H1 (cell line): ENCODE measurements around the gene PRPF6. TPM values are rescaled to one million over a fixed set of nuclear protein-coding genes. Genes with fewer than 3 reads are reported as not detected.

Source experiments
- CTCF ChIA-PET: fragments of 300-600 bp; sonication (Branson Sonifier 250); formaldehyde crosslinking; loops from one replicate; lab custom pipeline; 2021; ENCODE audit not compliant: partially characterized antibody; lab: Charles Lee
- POLR2A ChIA-PET: fragments of 300-600 bp; sonication (Branson Sonifier 250); formaldehyde crosslinking; loops from one replicate; lab custom pipeline; 2021; ENCODE audit warnings: inconsistent platforms; ENCODE audit not compliant: partially characterized antibody; lab: Charles Lee
- DNase-seq, 2 experiments: peaks; one replicate each; pipeline versions ENCODE4 v3.0.0 to v3.0.0-alpha.2; 2010 to 2022; ENCODE audit warnings: low spot score in 2 of 2, low read depth in 1 of 2, mixed read lengths in 1 of 2
- FAIRE-seq: peaks from 2 replicates; lab custom pipeline; 2011; peaks lifted over from hg19 to GRCh38; lab: Jason Lieb, UNC
- H2AFZ ChIP-seq: 2 replicates; pipeline ENCODE4 v1.8.1; 2012; ENCODE audit warnings: low read length, inconsistent platforms
- H2AK5ac ChIP-seq: 2 replicates; pipeline ENCODE4 v1.6.1; 2013; ENCODE audit warnings: low read depth, low read length
- H2BK120ac ChIP-seq: replicated peaks from 2 replicates; pipeline ENCODE3; 2013; ENCODE audit warnings: low read depth, low read length, inconsistent platforms
- H2BK12ac ChIP-seq: 2 replicates; pipeline ENCODE4 v1.6.1; 2013; ENCODE audit warnings: low read depth, low read length
- H2BK15ac ChIP-seq: 2 replicates; pipeline ENCODE4 v1.6.1; 2013; ENCODE audit warnings: low read length
- H2BK20ac ChIP-seq: 2 replicates; pipeline ENCODE4 v1.6.1; 2013; ENCODE audit warnings: low read length
- H2BK5ac ChIP-seq: 2 replicates; pipeline ENCODE4 v1.6.1; 2013; ENCODE audit warnings: low read depth, low read length
- H3K14ac ChIP-seq: 2 replicates; pipeline ENCODE4 v1.6.1; 2013; ENCODE audit warnings: inconsistent platforms; ENCODE audit not compliant: insufficient read length
- H3K18ac ChIP-seq: 2 replicates; pipeline ENCODE4 v1.6.1; 2013; ENCODE audit warnings: low read length; ENCODE audit errors: extremely low read depth
- H3K23ac ChIP-seq: 2 replicates; pipeline ENCODE4 v1.6.1; 2013; ENCODE audit warnings: inconsistent platforms; ENCODE audit not compliant: insufficient read length
- H3K23me2 ChIP-seq: 2 replicates; pipeline ENCODE4 v1.6.1; 2013; ENCODE audit warnings: low read depth, low read length
- H3K27ac ChIP-seq: 2 replicates; pipeline ENCODE4 v1.6.1; 2011; ENCODE audit warnings: low read depth, low read length, inconsistent platforms
- H3K27me3 ChIP-seq, 4 experiments: replicated peaks in 1 of 4; 1 replicate in 1 of 4; 2 replicates in 3 of 4; pipeline versions ENCODE4 v1.6.1 to v1.8.1; 2011 to 2013; ENCODE audit warnings: low read length in 3 of 4, mild to moderate bottlenecking in 3 of 4, inconsistent platforms in 2 of 4, mixed read lengths in 2 of 4, moderate library complexity in 1 of 4; ENCODE audit not compliant: control insufficient read depth in 3 of 4, insufficient read depth in 3 of 4; ENCODE audit errors: extremely low read depth in 1 of 4
- H3K36me3 ChIP-seq, 4 experiments: 2 replicates each; pipeline versions ENCODE4 v1.6.1 to v1.8.1; 2011 to 2013; ENCODE audit warnings: mild to moderate bottlenecking in 4 of 4, low read length in 3 of 4, moderate library complexity in 2 of 4, control low read depth in 1 of 4, inconsistent platforms in 1 of 4; ENCODE audit not compliant: insufficient read depth in 4 of 4, control insufficient read depth in 2 of 4
- H3K4ac ChIP-seq: replicated peaks from 2 replicates; pipeline ENCODE3; 2013; ENCODE audit warnings: low read length, low read depth, mixed read lengths, inconsistent platforms; ENCODE audit not compliant: insufficient read length
- H3K4me1 ChIP-seq, 4 experiments: replicated peaks in 1 of 4; 1 replicate in 1 of 4; 2 replicates in 3 of 4; pipeline versions ENCODE4 v1.6.1 to v1.8.1; 2011 to 2013; ENCODE audit warnings: low read length in 3 of 4, inconsistent platforms in 2 of 4, mixed read lengths in 1 of 4; ENCODE audit not compliant: insufficient read depth in 4 of 4, control insufficient read depth in 3 of 4
- H3K4me2 ChIP-seq, 2 experiments: 2 replicates each; pipeline versions ENCODE4 v1.6.1 to v1.8.1; 2011 to 2013; ENCODE audit warnings: low read depth in 2 of 2, low read length in 2 of 2, control low read depth in 1 of 2, inconsistent platforms in 1 of 2, mild to moderate bottlenecking in 1 of 2; ENCODE audit not compliant: insufficient read depth in 1 of 2
- H3K4me3 ChIP-seq, 4 experiments: fragments of 200-600, 300-600 bp in 1 of 4; sonication (generic), shearing (Covaris generic), sonication (Bioruptor Twin) in 1 of 4; 2 replicates each; pipeline versions ENCODE4 v1.5.1 to v1.8.1; 2011 to 2016; ENCODE audit warnings: low read length in 4 of 4, low read depth in 3 of 4, control low read depth in 2 of 4, inconsistent platforms in 2 of 4, mild to moderate bottlenecking in 2 of 4, mixed read lengths in 1 of 4, moderate library complexity in 1 of 4; ENCODE audit not compliant: insufficient read depth in 2 of 4; ENCODE audit errors: extremely low read depth in 1 of 4
- H3K56ac ChIP-seq: replicated peaks from 2 replicates; pipeline ENCODE3; 2013; ENCODE audit warnings: low read depth, mild to moderate bottlenecking, mixed read lengths, low read length, inconsistent platforms; ENCODE audit not compliant: insufficient read length
- H3K79me1 ChIP-seq: 2 replicates; pipeline ENCODE4 v1.6.1; 2013; ENCODE audit warnings: low read depth, low read length, control low read depth
- H3K79me2 ChIP-seq, 2 experiments: 2 replicates each; pipeline versions ENCODE4 v1.6.1 to v1.8.1; 2012 to 2013; ENCODE audit warnings: low read length in 2 of 2, mild to moderate bottlenecking in 2 of 2, inconsistent platforms in 1 of 2; ENCODE audit not compliant: insufficient read depth in 2 of 2, control insufficient read depth in 1 of 2
- H3K9ac ChIP-seq, 4 experiments: replicated peaks in 1 of 4; 1 replicate in 1 of 4; 2 replicates in 3 of 4; pipeline versions ENCODE4 v1.6.1 to v1.8.1; 2011 to 2013; ENCODE audit warnings: low read depth in 3 of 4, low read length in 3 of 4, control low read depth in 2 of 4, mild to moderate bottlenecking in 2 of 4, moderate library complexity in 2 of 4, inconsistent platforms in 1 of 4; ENCODE audit errors: extremely low read depth in 1 of 4
- H3K9me3 ChIP-seq, 2 experiments: 2 replicates each; pipeline versions ENCODE4 v1.6.1 to v1.8.1; 2012 to 2013; ENCODE audit warnings: mild to moderate bottlenecking in 2 of 2, moderate library complexity in 2 of 2, control low read depth in 1 of 2, inconsistent platforms in 1 of 2, low read depth in 1 of 2, low read length in 1 of 2, mixed read lengths in 1 of 2; ENCODE audit not compliant: insufficient read depth in 2 of 2
- H4K20me1 ChIP-seq, 2 experiments: replicated peaks in 1 of 2; 2 replicates each; pipeline versions ENCODE3 to v1.8.1; 2011 to 2013; ENCODE audit warnings: inconsistent platforms in 2 of 2, low read length in 2 of 2, mild to moderate bottlenecking in 1 of 2; ENCODE audit not compliant: insufficient read depth in 2 of 2, control insufficient read depth in 1 of 2
- H4K5ac ChIP-seq: 2 replicates; pipeline ENCODE4 v1.6.1; 2013; ENCODE audit warnings: low read length, low read depth, mixed read lengths, inconsistent platforms; ENCODE audit not compliant: insufficient read length
- H4K8ac ChIP-seq: 2 replicates; pipeline ENCODE4 v1.8.0; 2013; ENCODE audit warnings: mild to moderate bottlenecking, moderate library complexity, low read length, inconsistent platforms; ENCODE audit not compliant: insufficient read depth; ENCODE audit errors: extremely low read depth
- H4K91ac ChIP-seq: replicated peaks from 2 replicates; pipeline ENCODE3; 2013; ENCODE audit warnings: low read length, mixed read lengths, inconsistent platforms; ENCODE audit not compliant: insufficient read length
- GABPA ChIP-seq: IDR thresholded peaks from 2 replicates; pipeline ENCODE4 v1.6.1; 2011; ENCODE audit warnings: mild to moderate bottlenecking, low read length, moderate library complexity, borderline replicate concordance; ENCODE audit not compliant: insufficient read depth
- KDM4A ChIP-seq: IDR thresholded peaks from one replicate; pipeline ENCODE4 v1.7.1; 2012; ENCODE audit warnings: low read depth, mild to moderate bottlenecking, moderate library complexity, low read length, inconsistent platforms; ENCODE audit not compliant: severe bottlenecking
- NRF1 ChIP-seq: IDR thresholded peaks from 2 replicates; pipeline ENCODE4 v1.6.1; 2011; ENCODE audit warnings: mild to moderate bottlenecking, low read depth, low read length, improper control_type of control experiment
- SIRT6 ChIP-seq: IDR thresholded peaks from one replicate; pipeline ENCODE4 v1.7.1; 2012; ENCODE audit warnings: low read length, inconsistent platforms
- SP4 ChIP-seq: IDR thresholded peaks from 2 replicates; pipeline ENCODE4 v1.6.1; 2012; ENCODE audit warnings: low read length, inconsistent platforms
- SRF ChIP-seq: IDR thresholded peaks from 2 replicates; pipeline ENCODE4 v1.6.1; 2011; ENCODE audit warnings: mild to moderate bottlenecking, low read depth, low read length, moderate library complexity
- SUZ12 ChIP-seq: fragments of 200-600 bp; sonication (generic); IDR thresholded peaks from 2 replicates; pipeline ENCODE4 v1.6.1; 2012; ENCODE audit warnings: mild to moderate bottlenecking, inconsistent platforms, low read length, moderate library complexity, mixed read lengths
- YY1 ChIP-seq: IDR thresholded peaks from 2 replicates; pipeline ENCODE4 v1.6.1; 2011; ENCODE audit warnings: low read depth, mild to moderate bottlenecking, low read length
- WGBS, 2 experiments: shearing (Covaris generic) in 1 of 2; methylation state at CpG; one replicate each; pipeline versions ENCODE4 v1.1.6 to v1.1.7; 2013 to 2015; ENCODE audit warnings: low lambda C conversion rate in 2 of 2, mixed read lengths in 2 of 2, inconsistent platforms in 1 of 2, low coverage in 1 of 2, missing lambda C conversion rate in 1 of 2; ENCODE audit not compliant: insufficient replicate concordance in 2 of 2, insufficient coverage in 1 of 2, insufficient read length in 1 of 2; ENCODE audit errors: extremely low coverage in 1 of 2, missing lambda C conversion rate in 1 of 2; 5-methylcytosine and 5-hydroxymethylcytosine counted together
- polyA plus RNA-seq, 7 experiments: library from polyadenylated mRNA; depleted of rRNA in 3 of 7; stranded (reverse) in 5 of 7; unstranded in 2 of 7; fragments of >200 nt in 5 of 7; fragments of 200-250 nt in 2 of 7; gene quantifications; 1 replicate in 5 of 7; 2 replicates in 1 of 7; 4 replicates in 1 of 7; pipeline versions ENCODE4 v1.2.1 to v1.2.3, GENCODE V29; 2011 to 2013; ENCODE audit warnings: missing spikeins in 2 of 7, mixed read lengths in 2 of 7
- total RNA-seq: library from RNA; stranded (reverse); fragmentation: NEBNext Ultra II Directional; extraction: Animal tissue kit (Norgen Biotek cat#: 25700); gene quantifications from 2 replicates; pipeline ENCODE4 v1.2.1, GENCODE V29; 2021

PRPF6 gene
- total and polyA plus RNA-seq, 2 of the 8 experiments (the other 6 are each of a cell fraction or from before 2014, with no cell fraction given): 27.9 to 76.9 TPM

GRCh38 chr20:63935447-63935846, 45.5 kb upstream of the PRPF6 start:
- H3K36me3 ChIP-seq: peaks cover 2 to 13% (median 9%) of the 10 kb centered on the region in 4 experiments; a peak in 4 of 8 replicates
- no peak overlapping the region for H2AFZ ChIP-seq
- H3K9ac ChIP-seq: no peak overlapping the region
- H2BK5ac ChIP-seq: no peak overlapping the region
- no peak overlapping the region for H3K23ac ChIP-seq
- ChIA-PET CTCF (interaction anchor here (0.6 to 7.7 kb wide), 15 partner anchors 8 to 373 kb away, joined by 3 to 58 read pairs (median 5); partner anchors contain the start of genes PRPF6 and SAMD10), POLR2A (interaction anchor here (1.3 kb wide), 1 partner anchor 197 kb away, joined by 4 read pairs; no protein-coding TSS in a partner anchor)
- H4K20me1 ChIP-seq: peaks cover 8 to 19% of the 10 kb centered on the region in 2 experiments
- H2AK5ac ChIP-seq: no peak overlapping the region
- H3K4me2 ChIP-seq: no peak overlapping the region
- no peak overlapping the region for H2BK15ac ChIP-seq
- no peak overlapping the region for H3K56ac ChIP-seq
- H3K27ac ChIP-seq: no peak overlapping the region
- no peak for TF ChIP-seq NRF1
- no peak for TF ChIP-seq GABPA
- no peak for TF ChIP-seq SIRT6
- no peak for TF ChIP-seq YY1
- no peak for TF ChIP-seq SUZ12
- no peak for TF ChIP-seq KDM4A
- no peak for TF ChIP-seq SP4
- no peak for TF ChIP-seq SRF
- no peaks in the 10 kb centered on the region for H3K27me3 ChIP-seq
- 85% methylated on average over 9 of the region's 9 CpGs; no CpG with 5 or more reads in 1 of the 2 experiments for WGBS, 2 experiments
- FAIRE-seq (no peak), DNase-seq (no peak)
- H4K91ac ChIP-seq: no peak overlapping the region
- no peak overlapping the region for H3K14ac ChIP-seq
- H2BK120ac ChIP-seq: no peak overlapping the region
- no peak overlapping the region for H2BK20ac ChIP-seq
- H3K79me2 ChIP-seq: no peaks in the 10 kb centered on the region
- peaks cover 2% of the 10 kb centered on the region; the same call in 1 of the 2 replicates for H3K23me2 ChIP-seq
- H3K9me3 ChIP-seq: no peaks in the 10 kb centered on the region
- no peak overlapping the region for H2BK12ac ChIP-seq
- H4K5ac ChIP-seq: no peak overlapping the region
- no peak overlapping the region for H3K4ac ChIP-seq
- peaks cover 0 to 7% (median 3%) of the 10 kb centered on the region in 4 experiments; a peak in 4 of 7 replicates for H3K4me1 ChIP-seq
- no peak overlapping the region for H4K8ac ChIP-seq
- no peak overlapping the region for H3K18ac ChIP-seq
- H3K79me1 ChIP-seq: 0 out of 2 replicates have a peak, but pooled peaks cover 2% of the 10 kb centered on the region
- H3K4me3 ChIP-seq: no peak overlapping the region
